ENCODE results near the gene MYBPH.

- no peak for TF ChIP-seq EZH2 (IDR thresholded peaks at IDR 0.05; ENCODE audit: borderline replicate concordance, low read depth, low read length, poor library complexity, severe bottlenecking)
- TF ChIP-seq, protein P1, sequence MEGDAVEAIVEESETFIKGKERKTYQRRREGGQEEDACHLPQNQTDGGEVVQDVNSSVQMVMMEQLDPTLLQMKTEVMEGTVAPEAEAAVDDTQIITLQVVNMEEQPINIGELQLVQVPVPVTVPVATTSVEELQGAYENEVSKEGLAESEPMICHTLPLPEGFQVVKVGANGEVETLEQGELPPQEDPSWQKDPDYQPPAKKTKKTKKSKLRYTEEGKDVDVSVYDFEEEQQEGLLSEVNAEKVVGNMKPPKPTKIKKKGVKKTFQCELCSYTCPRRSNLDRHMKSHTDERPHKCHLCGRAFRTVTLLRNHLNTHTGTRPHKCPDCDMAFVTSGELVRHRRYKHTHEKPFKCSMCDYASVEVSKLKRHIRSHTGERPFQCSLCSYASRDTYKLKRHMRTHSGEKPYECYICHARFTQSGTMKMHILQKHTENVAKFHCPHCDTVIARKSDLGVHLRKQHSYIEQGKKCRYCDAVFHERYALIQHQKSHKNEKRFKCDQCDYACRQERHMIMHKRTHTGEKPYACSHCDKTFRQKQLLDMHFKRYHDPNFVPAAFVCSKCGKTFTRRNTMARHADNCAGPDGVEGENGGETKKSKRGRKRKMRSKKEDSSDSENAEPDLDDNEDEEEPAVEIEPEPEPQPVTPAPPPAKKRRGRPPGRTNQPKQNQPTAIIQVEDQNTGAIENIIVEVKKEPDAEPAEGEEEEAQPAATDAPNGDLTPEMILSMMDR (conservative IDR thresholded peaks at IDR 0.05; ENCODE audit: low read depth, low read length) = no peak
Observed at GRCh38 chr1:203168991-203169390, 6.6 kb downstream of the MYBPH start.
